K562 treated with DMSO at 1 percent for 48 hours (cell line): ENCODE results near the gene ERCC3. TPM values are rescaled to one million over a fixed set of nuclear protein-coding genes. Genes with fewer than 3 reads are reported as not detected.

Experiments
- total RNA-seq: library from RNA; unstranded; fragments of 300-600 nt; gene quantifications from 2 replicates; pipeline ENCODE4 v1.2.3, GENCODE V29; 2022; ENCODE audit warnings: low replicate concordance; ENCODE audit errors: extremely low read depth

The ERCC3 gene
- not detected in 2 replicates for total RNA-seq

GRCh38 chr2:127293748-127294562 is at the start of gene ERCC3:
Gene ERCC3 (minus strand): TSS chr2:127294144. CDS start chr2:127294081, 63 bp downstream.

GRCh38 chr2:127220102-127220767 is 73.7 kb downstream of the ERCC3 start, which contains the start of gene CYP27C1:
Gene CYP27C1 (minus strand): TSS chr2:127220299. CDS start chr2:127220270, 29 bp downstream.

Other genes starting within 250 kb of the ERCC3 start
- gene BIN1, start 187.0 kb downstream of the ERCC3 start, total RNA-seq = not detected in 2 replicates
- not detected in 2 replicates for gene CYP27C1, start 73.8 kb downstream of the ERCC3 start, total RNA-seq
- gene MAP3K2, start 93.8 kb upstream of the ERCC3 start, total RNA-seq = not detected in 2 replicates
- not detected in 2 replicates for gene PROC, start 124.3 kb upstream of the ERCC3 start, total RNA-seq
- not detected in 2 replicates for gene IWS1, start 232.3 kb upstream of the ERCC3 start, total RNA-seq
- gene MYO7B, start 241.5 kb upstream of the ERCC3 start, total RNA-seq = not detected in 2 replicates